NCI-H187 (cell line): ENCODE results near the gene SCFD2.
"Not testable (repeated sequence)": the region's sequence is repeated elsewhere in the genome, so short reads cannot be mapped to it uniquely, and the experiment has no call there.

Source experiments
- DNase-seq, 2 experiments: peaks; one replicate each; lab custom pipeline; 2025; lab: John Stamatoyannopoulos, UW

SCFD2 gene

DNA sequence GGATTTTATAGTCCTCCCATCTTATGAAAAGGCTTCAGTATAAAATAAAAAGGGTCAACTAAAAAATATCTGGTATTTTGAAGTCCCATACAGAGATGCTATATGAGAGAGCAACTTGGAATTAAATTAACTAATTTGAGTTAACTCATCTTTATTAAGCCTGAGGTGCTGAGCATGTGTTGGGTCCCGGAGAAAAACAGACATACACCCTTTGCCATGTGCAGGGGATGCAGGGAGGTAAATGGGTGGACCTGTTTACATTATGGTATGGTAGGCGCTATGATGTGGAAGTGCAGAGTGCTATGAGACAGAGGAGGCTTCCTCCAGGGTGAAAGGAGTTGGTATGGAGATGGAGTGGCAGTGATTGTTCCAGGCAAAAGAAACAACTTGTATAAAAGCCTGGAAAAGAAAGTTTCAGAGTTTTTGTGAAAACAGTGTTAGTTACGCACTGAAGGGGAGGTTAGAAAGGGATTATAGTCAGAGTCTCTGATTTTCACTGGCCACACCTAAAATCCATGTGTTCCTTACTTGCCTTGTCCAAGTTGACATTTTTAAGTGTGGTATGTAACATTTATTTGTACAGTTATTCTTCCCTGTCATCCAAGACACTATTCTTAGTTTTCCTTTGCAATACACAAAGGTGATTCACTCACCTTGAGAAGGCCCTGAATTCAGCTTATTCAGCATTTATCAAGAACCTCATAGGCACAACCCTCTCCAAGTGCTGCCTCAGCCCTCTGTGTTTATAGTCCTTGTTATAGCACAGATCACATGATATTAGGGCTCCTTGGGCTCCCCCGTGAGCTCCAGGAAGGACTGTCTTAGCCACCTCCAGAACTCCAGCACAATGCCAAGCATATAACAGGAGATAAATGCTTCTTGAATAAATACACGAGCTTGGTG is 351.7 kb downstream of the SCFD2 start:
- no peak for DNase-seq

DNA sequence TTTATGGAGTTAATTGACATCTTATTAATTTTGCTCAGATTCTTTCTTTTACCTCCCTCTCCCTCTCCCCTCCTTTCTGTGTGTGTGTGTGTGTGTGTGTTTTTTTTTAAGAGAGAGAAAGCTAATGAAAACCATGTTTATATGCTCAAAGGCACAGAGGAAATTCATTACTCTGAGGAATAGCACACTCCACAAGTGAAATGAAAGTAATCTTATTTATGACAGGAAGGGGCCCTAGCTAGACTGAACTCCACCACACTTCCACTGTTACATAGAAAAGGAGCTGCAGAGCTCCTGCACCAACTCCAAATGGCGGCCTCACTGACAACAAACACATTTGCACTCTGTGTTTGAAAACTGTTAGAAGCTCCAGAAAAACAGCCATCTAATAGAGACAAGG is 353.1 kb downstream of the SCFD2 start:
- DNase-seq: no peak

DNA sequence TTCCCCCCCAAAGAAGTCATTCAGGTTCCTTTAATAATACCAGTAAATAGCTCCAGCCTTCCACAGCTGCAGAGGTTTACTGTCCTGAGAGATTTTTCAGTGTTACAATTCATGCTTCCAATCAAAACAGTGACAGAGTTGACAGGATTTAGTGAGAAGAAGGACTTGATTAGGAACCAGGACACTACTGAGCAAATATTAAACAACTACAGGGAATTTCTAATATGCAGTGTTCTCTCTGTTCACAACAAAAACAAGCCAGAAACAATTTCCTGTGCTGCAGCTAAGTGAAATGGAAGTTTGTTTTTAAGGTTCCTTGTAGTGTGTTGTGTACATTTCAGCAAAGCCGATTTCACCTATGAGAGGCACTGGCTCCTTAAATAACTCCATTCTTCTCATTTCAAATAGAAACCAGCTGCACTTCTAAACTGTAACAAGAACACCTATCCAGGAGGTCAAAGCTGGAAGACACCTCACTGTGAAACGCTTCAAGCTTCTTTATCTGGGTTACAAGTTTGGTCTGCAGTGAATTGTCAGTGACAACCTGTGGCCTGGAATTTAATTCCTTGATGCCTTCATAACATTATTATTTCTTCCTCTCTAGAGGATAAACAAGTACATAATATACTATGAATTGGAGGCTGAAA is 354.5 kb downstream of the SCFD2 start:
- DNase-seq: no peak

DNA sequence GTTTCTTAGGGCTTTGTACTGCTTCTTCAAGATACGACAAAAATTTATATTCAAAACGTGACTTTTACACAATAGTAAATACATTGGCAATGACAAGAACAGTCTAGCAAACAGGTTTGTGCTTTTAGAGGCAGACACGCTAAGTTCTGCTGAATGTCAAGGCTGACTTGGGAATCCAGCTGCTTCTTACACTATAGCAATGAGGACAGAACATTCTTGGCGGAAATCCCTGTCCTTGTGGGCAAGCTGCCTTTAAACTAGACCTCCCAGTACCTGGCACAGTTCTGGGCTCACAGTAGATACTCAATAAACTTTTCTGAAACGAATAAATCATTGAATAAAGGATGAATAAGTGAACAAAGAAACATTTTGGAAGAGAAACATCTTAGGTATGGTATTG is 355.5 kb downstream of the SCFD2 start:
- no peak for DNase-seq

DNA sequence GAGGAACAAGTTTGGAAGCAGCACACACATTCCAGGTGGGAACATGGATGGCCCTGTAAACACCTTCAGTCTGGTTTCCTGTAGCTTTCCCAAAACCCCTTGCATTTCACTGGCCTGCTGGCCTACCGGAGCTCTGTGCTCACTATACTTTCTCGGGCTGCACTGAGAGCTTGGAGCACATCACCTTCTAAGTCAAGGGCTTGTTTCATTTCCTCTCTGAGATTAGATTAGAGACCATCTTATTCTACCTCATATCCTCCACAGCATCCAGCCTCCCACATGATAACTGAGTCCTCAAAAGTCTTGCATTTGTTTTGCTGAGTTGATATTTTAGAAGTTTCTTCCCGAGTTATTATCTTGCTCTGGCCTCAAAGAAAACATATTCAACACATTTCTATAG is 356.0 kb downstream of the SCFD2 start:
- DNase-seq: no peak

DNA sequence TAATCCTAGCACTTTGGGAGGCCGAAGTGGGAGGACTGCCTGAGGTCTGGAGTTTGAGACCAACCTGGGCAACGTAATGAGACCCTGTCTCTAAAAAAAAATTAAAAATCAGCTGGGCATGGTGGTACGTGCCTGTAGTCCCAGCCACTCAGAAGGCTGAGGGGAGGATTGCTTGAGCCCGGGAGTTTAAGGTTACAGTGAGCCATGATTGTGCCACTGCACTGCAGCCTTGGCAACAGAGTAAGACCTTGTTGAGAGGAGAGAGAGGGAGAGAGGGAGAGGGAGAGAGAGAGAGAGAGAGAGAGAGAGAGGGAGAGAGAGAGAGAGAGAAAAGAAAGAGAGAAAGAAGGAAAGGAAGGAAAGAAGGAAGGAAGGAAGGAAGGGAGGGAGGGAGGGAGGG is 358.8 kb downstream of the SCFD2 start:
- no peak for DNase-seq

GRCh38 chr4:53005808-53006207 is 360.1 kb downstream of the SCFD2 start:
- no peak for DNase-seq

DNA sequence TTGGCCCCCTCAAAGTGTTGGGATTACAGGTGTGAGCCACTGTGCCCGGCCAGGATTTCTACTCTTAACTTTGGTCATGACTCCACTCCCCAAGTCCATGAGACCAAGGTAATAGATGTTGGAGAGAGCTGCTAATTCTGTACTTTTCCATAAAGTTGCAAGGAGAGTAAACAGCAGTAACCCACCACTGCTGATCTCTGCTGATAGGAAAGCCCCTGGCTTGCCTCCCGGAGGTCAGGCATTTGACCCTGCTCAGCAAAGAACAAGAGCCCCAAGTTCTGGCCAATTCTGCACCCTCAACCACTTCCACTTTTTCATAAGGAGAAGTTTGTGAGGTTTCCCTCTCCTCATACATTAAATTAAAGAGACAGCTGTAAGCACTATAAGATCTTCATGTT is 360.7 kb downstream of the SCFD2 start:
- DNase-seq: no peak

GRCh38 chr4:53004497-53005148 is 361.2 kb downstream of the SCFD2 start:
- no peak for DNase-seq

DNA sequence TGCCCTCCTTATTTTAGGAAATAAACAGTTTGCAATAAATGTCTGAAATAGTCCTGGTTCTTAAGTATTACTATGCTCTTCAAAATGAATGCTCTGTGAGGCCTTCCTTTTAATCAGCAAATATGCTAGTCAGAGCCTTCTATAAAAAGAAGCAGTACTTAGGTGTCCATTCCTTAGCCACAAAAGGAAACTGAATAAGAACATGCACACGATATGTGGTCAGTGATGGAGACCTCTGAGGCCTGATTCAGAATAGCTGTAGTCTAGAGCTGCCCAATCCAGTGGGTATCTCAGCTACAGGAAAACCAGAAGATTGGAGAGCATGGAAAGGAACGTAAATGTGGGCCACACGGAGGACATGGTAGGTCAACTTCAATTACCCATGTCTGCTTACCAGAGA is 361.9 kb downstream of the SCFD2 start:
- no peak for DNase-seq

- DNase-seq: no peak
Measured at GRCh38 chr4:53000560-53000959, 365.3 kb downstream of the SCFD2 start.

GRCh38 chr4:52999626-53000025 is 366.2 kb downstream of the SCFD2 start:
- no peak for DNase-seq

- no peak for DNase-seq
Measured at GRCh38 chr4:52998413-52998812, 367.4 kb downstream of the SCFD2 start.

DNA sequence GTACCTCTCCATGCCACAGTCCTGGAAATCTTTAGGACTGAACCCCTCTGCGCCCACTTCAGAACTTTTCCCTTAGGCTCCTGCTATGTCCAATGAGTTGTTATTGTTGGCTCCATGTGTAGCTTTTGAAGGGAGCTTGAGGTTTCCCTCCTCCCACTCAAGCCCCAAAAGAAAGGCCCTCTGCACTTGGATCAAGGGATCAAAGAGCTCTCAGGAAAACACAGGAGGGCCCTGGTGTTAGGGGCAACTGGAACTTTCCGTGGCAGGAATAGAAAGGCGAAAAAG is 368.8 kb downstream of the SCFD2 start:
- no peak for DNase-seq

GRCh38 chr4:52996261-52997131 is 369.4 kb downstream of the SCFD2 start:
- DNase-seq: no peak

- no peak for DNase-seq
Measured at GRCh38 chr4:52995360-52996030, 370.4 kb downstream of the SCFD2 start.

DNA sequence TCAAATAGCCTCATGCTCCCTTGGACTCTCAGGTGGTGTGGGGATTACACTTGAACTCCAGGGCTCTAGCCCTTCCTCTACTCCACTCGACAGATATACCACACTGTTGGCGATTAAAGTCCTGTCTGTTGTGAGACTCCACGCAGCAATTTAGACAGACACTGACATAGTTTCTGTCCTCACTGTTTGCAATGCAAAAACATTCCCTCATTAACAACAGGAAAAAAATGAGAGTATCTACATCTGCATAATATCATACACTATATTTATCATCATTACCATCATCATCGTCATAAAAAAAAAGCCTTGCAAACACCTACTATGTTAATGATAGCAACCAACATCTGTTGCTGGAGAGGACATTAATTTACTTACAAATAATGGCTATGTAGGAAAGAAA is 371.3 kb downstream of the SCFD2 start:
- DNase-seq: no peak

- DNase-seq: no peak
Measured at GRCh38 chr4:52993771-52994170, 372.1 kb downstream of the SCFD2 start.

DNA sequence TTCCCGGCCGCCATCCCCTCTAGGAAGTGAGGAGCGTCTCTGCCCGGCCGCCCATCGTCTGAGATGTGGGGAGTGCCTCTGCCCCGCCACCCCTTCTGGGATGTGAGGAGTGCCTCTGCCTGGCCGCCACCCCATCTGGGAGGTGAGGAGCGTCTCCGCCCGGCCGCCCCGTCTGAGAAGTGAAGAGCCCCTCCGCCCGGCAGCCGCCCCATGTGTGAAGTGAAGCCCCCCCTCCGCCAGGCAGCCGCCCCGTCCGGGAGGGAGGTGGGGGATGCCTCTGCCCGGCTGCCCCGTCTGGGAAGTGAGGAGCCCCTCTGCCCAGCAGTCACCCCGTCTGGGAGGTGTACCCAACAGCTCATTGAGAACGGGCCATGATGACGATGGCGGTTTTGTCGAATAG is 373.3 kb downstream of the SCFD2 start:
- DNase-seq: not testable (repeated sequence)

DNA sequence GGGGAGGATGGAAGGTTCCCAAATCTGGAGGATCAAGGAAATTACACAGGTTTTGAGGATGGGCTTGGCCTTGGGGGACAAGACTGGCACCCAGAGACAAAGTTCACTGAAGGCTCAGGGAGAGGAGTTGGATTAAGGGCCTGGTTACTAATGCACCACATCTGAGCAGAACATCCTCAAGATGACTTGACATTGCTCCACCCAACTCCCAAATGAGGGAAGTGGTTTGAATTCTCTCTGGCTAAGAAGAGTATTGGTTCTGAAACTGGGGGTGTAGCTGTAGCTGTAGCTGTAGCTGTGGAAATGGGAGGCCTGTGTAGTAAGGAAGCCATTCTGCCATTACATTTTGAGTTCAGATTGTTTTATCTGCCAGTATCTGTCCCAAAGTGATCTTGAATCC is 374.4 kb downstream of the SCFD2 start:
- no peak for DNase-seq

- DNase-seq: no peak
Measured at GRCh38 chr4:52990706-52991105, 375.2 kb downstream of the SCFD2 start.

- DNase-seq: no peak
Measured at GRCh38 chr4:52989865-52990264, 376.0 kb downstream of the SCFD2 start.
